ENCODE data around the gene SMAD2.

DNA sequence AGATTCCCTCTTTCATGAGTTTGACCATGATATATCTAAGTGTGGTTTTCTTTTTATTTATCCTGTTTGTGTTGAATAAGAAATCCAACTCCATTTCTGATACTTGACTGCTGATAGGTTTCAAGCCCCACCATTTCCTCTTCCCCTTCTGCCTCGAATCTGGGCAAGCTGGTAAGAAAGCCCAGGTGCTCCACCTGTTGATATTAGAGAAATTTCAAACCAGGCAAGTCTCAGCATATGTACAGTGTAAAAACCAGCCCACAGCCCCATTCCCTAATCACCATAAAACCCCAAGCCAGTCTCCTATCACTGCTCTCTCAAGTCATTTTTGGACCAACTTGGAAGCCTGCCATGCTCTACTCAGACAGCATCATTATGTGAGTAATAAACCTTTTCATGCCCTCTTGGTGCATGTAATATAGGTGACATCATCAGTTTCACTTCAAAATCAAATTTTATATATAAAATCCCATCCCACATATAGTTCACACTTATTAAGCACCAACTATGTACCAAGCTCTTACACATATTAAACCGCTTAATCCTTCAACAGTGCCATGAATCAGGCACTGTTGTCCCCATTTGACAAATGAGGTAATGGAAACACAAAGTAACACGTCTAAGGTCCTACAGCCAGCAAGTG lies 46.6 kb downstream of the SMAD2 start:
- no peak for TF ChIP-seq GATA3 (IDR thresholded peaks at IDR 0.05; ENCODE audit: borderline replicate concordance)
- TF ChIP-seq, protein P1, sequence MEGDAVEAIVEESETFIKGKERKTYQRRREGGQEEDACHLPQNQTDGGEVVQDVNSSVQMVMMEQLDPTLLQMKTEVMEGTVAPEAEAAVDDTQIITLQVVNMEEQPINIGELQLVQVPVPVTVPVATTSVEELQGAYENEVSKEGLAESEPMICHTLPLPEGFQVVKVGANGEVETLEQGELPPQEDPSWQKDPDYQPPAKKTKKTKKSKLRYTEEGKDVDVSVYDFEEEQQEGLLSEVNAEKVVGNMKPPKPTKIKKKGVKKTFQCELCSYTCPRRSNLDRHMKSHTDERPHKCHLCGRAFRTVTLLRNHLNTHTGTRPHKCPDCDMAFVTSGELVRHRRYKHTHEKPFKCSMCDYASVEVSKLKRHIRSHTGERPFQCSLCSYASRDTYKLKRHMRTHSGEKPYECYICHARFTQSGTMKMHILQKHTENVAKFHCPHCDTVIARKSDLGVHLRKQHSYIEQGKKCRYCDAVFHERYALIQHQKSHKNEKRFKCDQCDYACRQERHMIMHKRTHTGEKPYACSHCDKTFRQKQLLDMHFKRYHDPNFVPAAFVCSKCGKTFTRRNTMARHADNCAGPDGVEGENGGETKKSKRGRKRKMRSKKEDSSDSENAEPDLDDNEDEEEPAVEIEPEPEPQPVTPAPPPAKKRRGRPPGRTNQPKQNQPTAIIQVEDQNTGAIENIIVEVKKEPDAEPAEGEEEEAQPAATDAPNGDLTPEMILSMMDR (IDR thresholded peaks at IDR 0.05) = no peak
- TF ChIP-seq MYC (IDR thresholded peaks at IDR 0.05; ENCODE audit: borderline replicate concordance, low read length) = no peak
- TF ChIP-seq SREBF2 (IDR thresholded peaks at IDR 0.05) = no peak
- TF ChIP-seq, protein P2, sequence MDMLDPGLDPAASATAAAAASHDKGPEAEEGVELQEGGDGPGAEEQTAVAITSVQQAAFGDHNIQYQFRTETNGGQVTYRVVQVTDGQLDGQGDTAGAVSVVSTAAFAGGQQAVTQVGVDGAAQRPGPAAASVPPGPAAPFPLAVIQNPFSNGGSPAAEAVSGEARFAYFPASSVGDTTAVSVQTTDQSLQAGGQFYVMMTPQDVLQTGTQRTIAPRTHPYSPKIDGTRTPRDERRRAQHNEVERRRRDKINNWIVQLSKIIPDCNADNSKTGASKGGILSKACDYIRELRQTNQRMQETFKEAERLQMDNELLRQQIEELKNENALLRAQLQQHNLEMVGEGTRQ (IDR thresholded peaks at IDR 0.05) = no peak
- TF ChIP-seq RAD21 (conservative IDR thresholded peaks at IDR 0.05 in 1 of 2, IDR thresholded peaks at IDR 0.05 in 1 of 2) = no peak
- TF ChIP-seq CEBPB (IDR thresholded peaks at IDR 0.05) = no peak
- TF ChIP-seq CHD4 (IDR thresholded peaks at IDR 0.05; ENCODE audit: borderline replicate concordance) = no peak
- no peak for TF ChIP-seq EP300 (IDR thresholded peaks at IDR 0.05)
- no peak for TF ChIP-seq MAZ (IDR thresholded peaks at IDR 0.05; ENCODE audit: borderline replicate concordance, low read depth, low read length)
- no peak for TF ChIP-seq ZNF302 (CRISPR knock-in tag; IDR thresholded peaks at IDR 0.05)
- TF ChIP-seq CBX2 (IDR thresholded peaks at IDR 0.05; ENCODE audit: borderline replicate concordance, low read depth) = no peak
- TF ChIP-seq BHLHE40 (IDR thresholded peaks at IDR 0.05; ENCODE audit: low read depth, low read length) = no peak
